Right lobe of liver (tissue), 6 donors: ENCODE data around the gene SPOCK2. TPM values are rescaled to one million over a fixed set of nuclear protein-coding genes. Genes with fewer than 3 reads are reported as not detected.

Experiments used
- ATAC-seq, 4 donors: fragments of 200-7000 bp; cut with Tn5 transposase; one replicate each; pipeline ENCODE4 v1.9.1; 2020; ENCODE audit warnings: mild to moderate bottlenecking in 4 of 4, moderate library complexity in 4 of 4
- DNase-seq, 3 donors: peaks; one replicate each; pipeline ENCODE4 v3.0.0-alpha.2; 2020
- H3K27ac ChIP-seq, 3 donors: fragments of 200-600 bp; one replicate each; pipeline ENCODE4 v1.8.0; 2022
- H3K27me3 ChIP-seq, 2 donors: fragments of 200-600 bp; one replicate each; pipeline ENCODE4 v1.8.0; 2022
- H3K36me3 ChIP-seq, 4 donors: fragments of 200-600 bp; sonication (generic) in 1 of 4; one replicate each; pipeline versions ENCODE4 v1.5.1 to v1.8.0; 2017 to 2022; ENCODE audit warnings: control low read depth in 1 of 4
- H3K4me1 ChIP-seq, 4 donors: fragments of 200-600 bp; sonication (generic) in 1 of 4; one replicate each; pipeline versions ENCODE4 v1.5.1 to v1.8.0; 2017 to 2022; ENCODE audit warnings: control low read depth in 1 of 4
- H3K4me3 ChIP-seq, 3 donors: fragments of 200-600 bp; one replicate each; pipeline ENCODE4 v1.8.0; 2022
- H3K9me3 ChIP-seq, 4 donors: fragments of 200-600 bp; sonication (generic) in 1 of 4; one replicate each; pipeline versions ENCODE4 v1.5.1 to v1.8.0; 2017 to 2022; ENCODE audit warnings: control low read depth in 1 of 4
- CTCF ChIP-seq, 4 donors: fragments of 200-600 bp in 3 of 4; fragments of 450-650 bp in 1 of 4; IDR thresholded peaks; one replicate each; pipeline versions ENCODE4 v1.5.1 to v1.8.0; 2016 to 2022; ENCODE audit warnings: antibody characterized with exemption in 4 of 4, mild to moderate bottlenecking in 2 of 4
- POLR2A ChIP-seq: fragments of 450-650 bp; IDR thresholded peaks from one replicate; pipeline ENCODE4 v1.6.1; 2017; ENCODE audit warnings: antibody characterized with exemption, mild to moderate bottlenecking
- WGBS: methylation state at CpG from one replicate; pipeline ENCODE4 v1.1.6; 2018; ENCODE audit warnings: low coverage, low lambda C conversion rate; ENCODE audit not compliant: insufficient coverage; ENCODE audit errors: missing lambda C conversion rate; 5-methylcytosine and 5-hydroxymethylcytosine counted together
- intact Hi-C, 2 donors: fragments of 100-400 bp; cut with DNase I; formaldehyde crosslinking; loops; one replicate each; pipeline versions ENCODE4 v1.11.2 to v1.14.1; 2022
- total RNA-seq, 6 experiments: library from RNA; depleted of rRNA in 2 of 6; stranded (reverse); fragments of >200 nt in 2 of 6; fragmentation: NEBNext Ultra II Directional in 3 of 6; extraction: Animal tissue kit (Norgen Biotek cat#: 25700) in 3 of 6; gene quantifications; one replicate each; pipeline versions ENCODE4 v1.1.0 to v1.2.4, GENCODE V29; 2016 to 2023
- donor health status: DM: no; HTN: yes; CAD: no.
- donor health status: DM: no; HTN: no; CAD: no.
- donor health status: DM: no; HTN: no; CAD: no.
- donor health status: DM: no; HTN: yes; CAD: no.
- donor health status: DM: no; HTN: yes; CAD: no.

Gene SPOCK2
- total RNA-seq, 6 experiments from 2014 or later, result 0.72 to 3.0 (median 1.2) TPM

- no peak for DNase-seq
- Histone ChIP-seq H3K27me3 (no peaks in the 10 kb centered on the region), H3K4me3 (no peak overlapping the region), H3K27ac (no peak overlapping the region), H3K36me3 (no peaks in the 10 kb centered on the region), H3K9me3 (no peaks in the 10 kb centered on the region), H3K4me1 (no peaks in the 10 kb centered on the region)
- intact Hi-C loops, result no loop called here
- ATAC-seq, result peak; percentile 36 to 58 (median 42)
- TF ChIP-seq CTCF (IDR thresholded peaks at IDR 0.05), result no peak
- no peak for TF ChIP-seq POLR2A
- 39% methylated on average over 8 of the region's 9 CpGs for WGBS
Observed at GRCh38 chr10:72020914-72021809, 67.2 kb downstream of the SPOCK2 start.

GRCh38 chr10:72019085-72019876, 69.1 kb downstream of the SPOCK2 start:
- Histone ChIP-seq H3K4me3 (no peak overlapping the region), H3K36me3 (no peaks in the 10 kb centered on the region), H3K4me1 (no peaks in the 10 kb centered on the region), H3K27ac (no peak overlapping the region), H3K9me3 (no peaks in the 10 kb centered on the region), H3K27me3 (no peaks in the 10 kb centered on the region)
- WGBS, result 68% methylated on average over 11 of the region's 11 CpGs
- intact Hi-C loops, result no loop called here
- no peak for DNase-seq
- no peak for ATAC-seq
- TF ChIP-seq CTCF (IDR thresholded peaks at IDR 0.05) (no peak), POLR2A (no peak)

- intact Hi-C loops, result no loop called here
- no peak overlapping the region for H3K27ac ChIP-seq
- no peak for ATAC-seq
- no peak overlapping the region for H3K4me3 ChIP-seq
- no peak for DNase-seq
- no peaks in the 10 kb centered on the region for H3K9me3 ChIP-seq
- 90% methylated on average over 2 of the region's 13 CpGs for WGBS
- H3K36me3 ChIP-seq, result no peaks in the 10 kb centered on the region
- no peaks in the 10 kb centered on the region for H3K4me1 ChIP-seq
- TF ChIP-seq CTCF (IDR thresholded peaks at IDR 0.05), result no peak
- no peak for TF ChIP-seq POLR2A
- H3K27me3 ChIP-seq, result no peaks in the 10 kb centered on the region
Observed at GRCh38 chr10:72016608-72017300, 71.6 kb downstream of the SPOCK2 start.

- no peak overlapping the region for H3K4me3 ChIP-seq
- no peak for ATAC-seq
- H3K27me3 ChIP-seq, result no peaks in the 10 kb centered on the region
- TF ChIP-seq CTCF (IDR thresholded peaks at IDR 0.05), result no peak
- no peak for TF ChIP-seq POLR2A
- no peaks in the 10 kb centered on the region for H3K4me1 ChIP-seq
- H3K36me3 ChIP-seq, result no peaks in the 10 kb centered on the region
- WGBS, result 71% methylated on average over 8 of the region's 8 CpGs
- intact Hi-C loops, result no loop called here
- H3K27ac ChIP-seq, result no peak overlapping the region
- no peaks in the 10 kb centered on the region for H3K9me3 ChIP-seq
- DNase-seq, result no peak
Observed at GRCh38 chr10:72015841-72016240, 72.5 kb downstream of the SPOCK2 start.
